ENCODE data around the gene SLC13A5. TPM values are rescaled to one million over a fixed set of nuclear protein-coding genes. Genes with fewer than 3 reads are reported as not detected.

The SLC13A5 gene
- total RNA-seq, 2 donors from 2014 or later: not detected

DNA sequence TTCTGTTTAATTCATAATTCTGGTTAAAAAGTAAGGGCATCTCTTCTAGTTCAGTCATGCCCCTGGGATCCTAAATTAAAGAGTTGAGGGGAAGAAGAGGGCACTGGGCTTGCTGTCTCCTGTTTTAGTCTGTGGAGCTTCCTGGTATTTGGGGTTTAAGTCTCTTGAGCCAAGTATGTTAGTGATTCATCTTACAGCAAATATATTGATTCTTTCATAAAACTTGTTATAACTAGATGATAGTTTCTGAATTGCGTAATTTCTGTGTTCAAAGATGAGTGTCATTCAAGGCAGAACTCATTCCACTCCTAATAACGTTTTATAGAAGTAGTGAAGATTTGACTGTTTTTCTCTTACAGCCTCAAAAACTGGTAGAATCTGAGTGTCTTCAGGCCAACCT, 70.6 kb downstream of the SLC13A5 start:
- ATAC-seq: no peak
- H3K36me3 Mint-ChIP-seq (ENCODE audit: low read depth): no peaks in the 10 kb centered on the region
- H3K4me1 Mint-ChIP-seq: peaks cover 42% of the 10 kb centered on the region
- peak overlapping the region; percentile 61 for H3K4me3 Mint-ChIP-seq
- H3K27ac Mint-ChIP-seq: peak overlapping the region; percentile 95
- no peaks in the 10 kb centered on the region for H3K27me3 Mint-ChIP-seq
- DNase-seq: no peak
- H3K9me3 ChIP-seq (ENCODE audit: control insufficient read depth, low read length, poor library complexity, severe bottlenecking): no peaks in the 10 kb centered on the region

- DNase-seq: no peak
- H3K4me1 Mint-ChIP-seq: peaks cover 49% of the 10 kb centered on the region
- peak overlapping the region; percentile 95 for H3K27ac Mint-ChIP-seq
- peak; percentile 8 for ATAC-seq
- H3K36me3 Mint-ChIP-seq (ENCODE audit: low read depth): no peaks in the 10 kb centered on the region
- no peaks in the 10 kb centered on the region for H3K27me3 Mint-ChIP-seq
- no peaks in the 10 kb centered on the region for H3K9me3 ChIP-seq (ENCODE audit: control insufficient read depth, low read length, poor library complexity, severe bottlenecking)
- peak overlapping the region; percentile 94 for H3K4me3 Mint-ChIP-seq
These were observed 71.8 kb downstream of the SLC13A5 start for GRCh38 chr17:6641247-6641863.

- Mint-ChIP-seq H3K4me1 (peaks cover 48% of the 10 kb centered on the region), H3K27me3 (no peaks in the 10 kb centered on the region), H3K4me3 (peak within 1 kb of the TSS; percentile 94), H3K36me3 (ENCODE audit: low read depth) (no peaks in the 10 kb centered on the region), H3K27ac (peak within 1 kb of the TSS; percentile 95)
- ATAC-seq (peak; percentile 88), DNase-seq (peak; percentile 77 to 78 (median 78))
- H3K9me3 ChIP-seq (ENCODE audit: control insufficient read depth, low read length, poor library complexity, severe bottlenecking): no peaks in the 10 kb centered on the region
These were observed 72.5 kb downstream of the SLC13A5 start, which contains the start of the genes KIAA0753 and TXNDC17 for GRCh38 chr17:6640536-6641246. TSS of gene KIAA0753 (minus strand) at chr17:6640711. CDS start at chr17:6635103, 5,608 bp downstream. TSS of gene TXNDC17 (plus strand) at chr17:6641060. CDS start at chr17:6641083, 23 bp downstream.

- Mint-ChIP-seq H3K27me3 (no peaks in the 10 kb centered on the region), H3K4me3 (peak overlapping the region; percentile 94), H3K27ac (peak overlapping the region; percentile 95), H3K36me3 (ENCODE audit: low read depth) (no peaks in the 10 kb centered on the region), H3K4me1 (peaks cover 47% of the 10 kb centered on the region)
- peak; percentile 41 for ATAC-seq
- no peak for DNase-seq
- H3K9me3 ChIP-seq (ENCODE audit: control insufficient read depth, low read length, poor library complexity, severe bottlenecking): no peaks in the 10 kb centered on the region
These were observed 73.3 kb downstream of the SLC13A5 start for GRCh38 chr17:6639586-6640535.

DNA sequence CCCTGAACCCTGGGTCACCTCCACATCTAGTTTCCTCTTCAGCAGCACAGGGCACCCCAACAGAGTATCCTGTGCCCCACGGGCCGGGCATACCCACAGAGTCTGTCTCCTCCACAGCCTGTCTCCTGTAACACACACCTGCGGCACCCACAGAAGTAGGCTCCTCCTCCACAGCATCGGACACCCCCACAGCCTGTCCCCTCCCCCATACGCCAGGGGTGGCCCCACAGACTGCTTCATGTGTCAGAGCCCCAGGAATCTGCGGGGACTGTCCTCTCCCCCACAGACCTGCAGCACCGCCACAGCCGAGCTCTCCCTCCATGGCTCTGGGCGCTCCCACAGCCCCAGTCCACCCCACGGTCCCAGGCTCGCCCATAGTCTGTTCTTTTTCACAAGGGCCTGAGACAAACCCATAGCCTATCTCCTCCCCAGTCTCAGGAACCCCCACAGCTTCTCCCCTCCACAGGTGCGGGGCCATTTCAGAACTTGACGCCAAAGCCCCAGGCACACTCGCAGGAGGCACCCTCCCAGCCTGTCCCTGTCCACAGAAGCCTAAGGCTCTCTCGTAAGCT, 74.1 kb downstream of the SLC13A5 start:
- Mint-ChIP-seq H3K27ac (peak overlapping the region; percentile 95), H3K4me3 (peak overlapping the region; percentile 94), H3K36me3 (ENCODE audit: low read depth) (no peaks in the 10 kb centered on the region), H3K4me1 (peaks cover 52% of the 10 kb centered on the region), H3K27me3 (no peaks in the 10 kb centered on the region)
- ATAC-seq (no peak), DNase-seq (no peak)
- H3K9me3 ChIP-seq (ENCODE audit: control insufficient read depth, low read length, poor library complexity, severe bottlenecking): no peaks in the 10 kb centered on the region

DNA sequence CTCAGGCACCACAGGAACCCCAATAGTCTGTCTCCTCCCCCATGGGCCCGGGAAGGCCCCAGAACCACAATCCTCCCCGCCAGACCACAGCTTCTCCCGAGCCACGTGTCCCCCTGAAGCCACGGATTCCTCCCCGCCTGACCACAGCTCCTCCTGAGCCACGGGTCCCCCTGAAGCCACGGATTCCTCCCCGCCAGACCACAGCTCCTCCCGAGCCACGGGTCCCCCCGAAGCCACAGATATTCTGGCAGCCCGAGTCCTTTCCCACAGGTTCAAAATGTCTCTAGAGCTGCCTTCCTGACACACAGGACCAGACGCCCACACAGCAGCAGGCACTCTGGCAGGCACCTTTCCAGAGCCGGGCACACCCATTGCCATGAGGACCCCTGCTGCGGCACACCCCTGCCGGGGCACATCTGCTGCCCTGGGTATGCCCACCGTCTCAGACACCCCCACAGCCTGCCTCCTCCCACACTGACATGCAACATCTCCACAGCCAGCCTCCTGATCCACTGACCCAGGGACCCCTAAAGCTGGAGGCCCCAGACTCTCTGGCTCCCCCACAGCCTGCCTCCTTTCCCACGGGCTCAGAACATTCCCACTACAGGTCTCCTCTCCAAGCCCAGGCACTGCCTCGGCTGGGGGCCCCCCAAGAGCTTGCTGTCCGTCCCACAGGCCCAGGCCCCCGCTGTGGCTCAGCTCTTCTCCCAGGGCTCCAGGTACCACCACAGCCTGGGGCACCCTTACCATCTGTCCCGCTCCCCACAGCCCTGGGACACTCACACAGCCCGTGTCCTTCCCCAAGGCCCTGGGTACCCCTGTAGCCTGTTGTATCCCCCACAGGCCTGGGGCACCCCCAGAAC, 74.9 kb downstream of the SLC13A5 start:
- peak overlapping the region; percentile 95 for H3K27ac Mint-ChIP-seq
- peak overlapping the region; percentile 94 for H3K4me3 Mint-ChIP-seq
- no peaks in the 10 kb centered on the region for H3K9me3 ChIP-seq (ENCODE audit: control insufficient read depth, low read length, poor library complexity, severe bottlenecking)
- ATAC-seq (no peak), DNase-seq (no peak)
- peaks cover 51% of the 10 kb centered on the region for H3K4me1 Mint-ChIP-seq
- H3K36me3 Mint-ChIP-seq (ENCODE audit: low read depth): peaks cover 5% of the 10 kb centered on the region
- no peaks in the 10 kb centered on the region for H3K27me3 Mint-ChIP-seq

DNA sequence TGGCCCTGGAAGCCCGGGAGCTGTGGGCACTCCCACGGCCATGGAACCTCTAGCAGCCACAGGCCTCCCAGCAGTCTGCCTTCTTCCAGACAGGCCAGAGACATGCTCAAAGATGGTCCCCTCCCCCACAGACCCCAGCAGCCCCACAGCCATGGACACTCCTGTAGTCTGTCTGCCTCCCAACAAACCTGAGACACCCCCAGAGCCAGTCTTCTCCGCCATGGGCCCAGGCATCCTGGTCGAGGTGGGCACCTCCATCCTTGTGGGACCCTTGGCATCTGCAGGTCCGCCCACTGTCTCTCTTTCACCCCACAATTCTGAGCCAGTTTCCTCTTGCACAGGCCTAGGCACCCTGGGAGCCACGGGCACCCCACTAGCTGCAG, 75.7 kb downstream of the SLC13A5 start:
- H3K9me3 ChIP-seq (ENCODE audit: control insufficient read depth, low read length, poor library complexity, severe bottlenecking): no peaks in the 10 kb centered on the region
- ATAC-seq: no peak
- H3K4me1 Mint-ChIP-seq: peaks cover 48% of the 10 kb centered on the region
- peak overlapping the region; percentile 95 for H3K27ac Mint-ChIP-seq
- no peak for DNase-seq
- peak overlapping the region; percentile 36 for H3K4me3 Mint-ChIP-seq
- H3K36me3 Mint-ChIP-seq (ENCODE audit: low read depth): peaks cover 7% of the 10 kb centered on the region
- no peaks in the 10 kb centered on the region for H3K27me3 Mint-ChIP-seq

- DNase-seq (no peak), ATAC-seq (no peak)
- H3K4me3 Mint-ChIP-seq: peak overlapping the region; percentile 36
- H3K27me3 Mint-ChIP-seq: no peaks in the 10 kb centered on the region
- H3K36me3 Mint-ChIP-seq (ENCODE audit: low read depth): peaks cover 9% of the 10 kb centered on the region
- peaks cover 46% of the 10 kb centered on the region for H3K4me1 Mint-ChIP-seq
- H3K27ac Mint-ChIP-seq: no peak overlapping the region
- H3K9me3 ChIP-seq (ENCODE audit: control insufficient read depth, low read length, poor library complexity, severe bottlenecking): no peaks in the 10 kb centered on the region
These were observed 76.3 kb downstream of the SLC13A5 start for GRCh38 chr17:6636616-6637457.

- no peak for ATAC-seq
- peaks cover 12% of the 10 kb centered on the region for H3K36me3 Mint-ChIP-seq (ENCODE audit: low read depth)
- no peaks in the 10 kb centered on the region for H3K9me3 ChIP-seq (ENCODE audit: control insufficient read depth, low read length, poor library complexity, severe bottlenecking)
- DNase-seq: no peak
- no peak overlapping the region for H3K4me3 Mint-ChIP-seq
- H3K4me1 Mint-ChIP-seq: peaks cover 46% of the 10 kb centered on the region
- H3K27ac Mint-ChIP-seq: no peak overlapping the region
- no peaks in the 10 kb centered on the region for H3K27me3 Mint-ChIP-seq
These were observed 77.1 kb downstream of the SLC13A5 start for GRCh38 chr17:6636105-6636504.
